NCI-H2107 treated with DMSO at 0.1 percent for 48 hours (cell line): Measurements from ENCODE around the gene THSD4.
"Not testable (repeated sequence)": the region's sequence is repeated elsewhere in the genome, so short reads cannot be mapped to it uniquely, and the experiment has no call there.

Experiments used
- DNase-seq: peaks from one replicate; lab custom pipeline; 2025; ENCODE audit not compliant: unreplicated experiment; lab: John Stamatoyannopoulos, UW

Gene THSD4

DNA sequence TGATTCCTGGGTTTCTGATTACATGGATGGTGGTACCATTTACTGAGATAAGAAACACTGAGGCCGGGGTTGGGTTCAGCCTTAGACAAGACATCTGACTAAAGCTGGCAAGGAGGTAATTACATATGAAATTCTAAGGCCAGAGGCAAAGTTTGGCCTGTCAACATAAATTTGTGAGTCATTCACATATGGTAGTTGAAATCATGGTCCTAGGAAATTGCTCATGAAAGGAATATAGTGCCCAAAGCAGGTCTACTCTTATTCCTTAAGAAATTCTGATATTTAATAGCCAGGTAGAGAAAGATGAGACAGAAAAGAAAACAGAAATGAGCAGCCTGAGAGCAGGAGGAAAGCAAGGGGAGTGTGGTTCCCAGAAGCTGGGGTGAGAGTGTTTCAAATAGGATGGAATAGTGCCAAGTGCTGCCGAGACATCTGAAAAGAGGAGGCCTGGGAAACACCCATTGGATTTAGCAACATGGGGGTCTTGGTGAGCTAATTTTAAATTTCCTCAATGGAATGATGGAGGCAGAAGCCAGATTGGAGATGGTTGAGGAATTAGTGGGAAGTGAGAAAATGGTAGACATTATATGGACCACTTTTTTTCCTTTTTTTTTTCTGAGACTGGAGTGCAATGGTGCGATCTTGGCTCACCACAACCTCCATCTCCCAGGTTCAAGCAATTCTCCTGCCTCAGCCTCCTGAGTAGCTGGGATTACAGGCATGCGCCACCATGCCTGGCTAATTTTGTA lies 610.1 kb downstream of the THSD4 start:
- DNase-seq: not testable (repeated sequence)

DNA sequence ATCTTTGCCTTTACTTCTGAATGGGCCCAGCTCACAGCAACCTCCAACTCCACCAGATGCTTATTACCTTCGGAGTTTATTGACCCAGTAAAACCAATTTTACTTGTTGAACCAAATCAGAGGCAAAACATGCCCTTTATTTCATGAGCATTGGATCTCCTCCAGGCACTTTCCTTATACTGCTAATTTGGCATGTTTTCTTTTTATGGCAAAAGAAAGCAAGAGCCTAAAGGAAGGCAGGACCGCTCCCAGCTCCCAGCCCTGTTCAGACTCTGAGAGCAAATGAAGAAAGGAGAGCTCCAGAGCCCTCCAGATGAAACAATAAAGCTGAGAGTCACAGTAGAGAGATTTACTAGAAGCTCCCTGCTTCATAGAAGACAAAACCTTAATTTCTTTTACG lies 613.6 kb downstream of the THSD4 start:
- no peak for DNase-seq

DNA sequence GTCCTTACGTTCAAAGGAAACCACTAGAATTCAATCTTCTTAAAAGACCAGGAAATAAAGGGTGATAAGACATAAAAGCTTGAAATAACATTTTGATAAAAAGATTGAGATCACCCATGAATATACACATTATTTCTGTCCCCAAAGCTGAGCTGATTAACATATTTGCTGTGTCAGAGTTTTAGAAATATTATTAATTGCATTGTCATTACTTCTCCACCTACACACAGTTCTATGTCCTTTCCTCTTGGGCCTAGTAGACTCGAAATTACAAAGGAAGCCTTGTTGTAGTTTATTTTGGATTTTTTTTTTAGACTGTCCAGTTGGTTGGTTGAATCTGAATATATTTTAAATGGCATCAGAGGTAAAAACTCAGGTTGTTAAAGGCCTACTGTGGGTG lies 614.0 kb downstream of the THSD4 start:
- no peak for DNase-seq

DNA sequence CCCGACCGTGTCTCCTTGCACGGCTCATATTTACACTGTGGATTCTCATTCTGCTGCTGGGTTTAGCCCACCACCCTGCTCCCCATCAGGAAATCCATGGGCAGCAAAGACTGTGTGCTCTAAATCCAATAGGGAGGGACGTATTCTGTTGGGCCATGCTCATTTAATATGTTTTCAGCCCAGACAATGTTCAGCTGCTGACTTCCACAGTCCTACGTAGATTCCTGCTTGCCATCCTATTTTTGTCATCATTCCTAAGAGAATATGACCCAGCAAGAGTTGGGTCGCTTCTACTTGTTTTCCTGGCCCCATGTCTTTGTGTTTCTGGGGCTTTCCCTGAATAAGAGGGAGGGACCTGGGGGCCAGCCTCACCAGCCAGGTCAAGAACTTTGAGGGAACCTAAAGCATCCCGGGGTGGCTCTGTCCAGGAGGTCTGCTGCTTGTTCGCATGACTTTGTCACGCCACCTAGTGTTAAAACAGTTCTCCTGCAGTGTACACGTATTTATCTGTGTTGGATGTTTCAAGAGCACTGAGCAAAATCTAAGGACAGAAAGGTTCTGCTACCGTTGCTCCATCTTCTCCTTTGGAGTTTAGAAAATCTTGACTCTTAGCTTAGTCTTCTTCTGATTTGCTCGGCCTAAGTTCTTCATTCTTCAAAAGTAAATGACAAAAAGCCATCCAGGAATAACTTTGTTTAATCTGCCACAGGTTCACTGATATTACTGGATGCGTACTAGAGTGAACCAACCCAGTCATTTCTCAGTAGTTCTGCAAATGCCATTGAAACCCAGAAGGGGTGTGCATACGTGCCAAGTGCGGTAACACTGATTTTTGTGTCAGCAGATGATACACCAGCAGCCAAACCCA lies 615.2 kb downstream of the THSD4 start:
- peak; percentile 9 for DNase-seq

DNA sequence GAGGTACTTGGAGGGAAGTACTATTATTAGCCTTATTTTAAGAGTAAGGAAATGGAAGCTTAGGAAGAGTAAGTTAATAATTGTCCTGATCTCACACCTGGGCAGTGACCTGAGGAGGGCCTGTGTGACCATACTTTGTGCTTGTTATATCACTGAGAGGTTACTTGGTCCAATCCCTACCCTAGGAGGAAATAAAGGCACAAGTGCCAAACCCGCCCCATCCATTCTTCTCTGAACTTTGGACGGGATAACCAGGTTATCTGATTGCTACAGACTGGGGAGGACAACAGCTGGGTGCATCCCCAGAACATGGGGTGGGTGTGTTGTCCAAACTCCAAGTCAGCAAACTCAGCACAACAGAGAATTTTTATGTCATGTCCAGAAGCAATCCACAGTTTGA lies 617.4 kb downstream of the THSD4 start:
- no peak for DNase-seq

DNA sequence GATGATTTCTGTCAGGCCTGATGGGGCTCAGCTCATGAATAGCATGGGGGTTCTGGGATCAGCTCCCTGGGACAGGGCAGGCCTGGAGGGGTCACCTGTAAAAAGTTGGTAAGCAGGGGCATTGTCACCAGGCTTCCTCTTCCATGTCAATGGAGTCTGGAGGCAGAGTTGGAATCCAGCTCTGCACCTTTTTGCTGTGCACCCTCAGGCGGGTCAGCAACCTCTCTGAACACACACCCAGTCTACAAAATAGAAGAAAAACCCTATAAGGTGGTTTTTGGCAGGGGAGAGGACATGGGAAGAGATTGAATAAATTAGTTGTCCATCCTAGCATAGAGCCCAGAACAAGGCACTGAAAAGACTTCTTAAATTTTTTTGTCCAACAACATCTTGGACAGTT lies 617.9 kb downstream of the THSD4 start:
- DNase-seq: no peak

DNA sequence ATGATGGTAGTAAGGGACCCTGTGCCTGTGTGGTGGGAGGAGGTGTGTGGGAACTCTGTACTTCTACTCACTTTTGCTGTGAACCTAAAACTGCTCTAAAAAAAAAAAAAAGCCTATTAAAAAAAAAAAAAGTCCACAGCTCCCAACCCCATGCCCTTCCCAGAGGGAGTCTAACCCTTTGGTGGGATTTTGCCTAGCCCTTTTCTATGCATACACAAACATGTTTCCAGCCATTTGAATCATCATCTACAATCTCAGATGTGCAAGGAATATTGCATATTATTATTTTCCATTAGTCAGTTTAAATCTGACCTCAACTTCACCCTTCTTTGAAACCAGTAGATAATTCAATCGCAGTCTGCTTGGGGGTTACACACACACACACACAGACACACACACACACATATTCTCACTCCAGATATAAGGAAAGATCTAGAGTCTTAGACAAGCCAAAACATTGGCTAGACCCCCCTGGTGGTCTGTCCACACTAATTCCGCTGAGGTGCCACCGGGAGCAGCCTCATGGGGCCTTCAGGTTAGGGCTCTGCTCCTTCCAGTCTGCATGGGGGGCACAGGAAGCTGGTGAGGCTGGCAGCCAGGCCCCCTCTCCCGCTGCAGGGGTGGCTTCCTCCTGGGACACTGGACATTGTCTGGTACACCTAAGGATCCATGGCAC lies 619.6 kb downstream of the THSD4 start:
- no peak for DNase-seq

DNA sequence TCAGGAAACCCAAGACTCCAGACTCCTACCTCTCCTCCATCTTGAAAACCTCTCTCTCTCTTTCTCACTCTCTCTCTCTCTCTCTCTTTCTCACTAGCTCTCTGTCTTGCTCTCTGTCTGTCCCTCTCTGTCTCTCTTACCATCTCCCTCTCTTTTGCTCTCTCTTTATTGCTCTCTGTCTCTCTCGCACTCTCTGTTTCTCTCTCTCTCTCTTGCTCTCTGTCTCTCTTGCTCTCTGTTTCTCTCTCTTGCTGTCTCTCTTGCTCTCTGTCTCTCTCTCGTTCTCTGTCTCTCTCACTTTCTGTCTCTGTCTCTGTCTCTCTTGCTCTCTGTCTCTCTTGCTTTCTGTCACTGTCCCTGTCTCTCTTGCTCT lies 620.1 kb downstream of the THSD4 start:
- no peak for DNase-seq

DNA sequence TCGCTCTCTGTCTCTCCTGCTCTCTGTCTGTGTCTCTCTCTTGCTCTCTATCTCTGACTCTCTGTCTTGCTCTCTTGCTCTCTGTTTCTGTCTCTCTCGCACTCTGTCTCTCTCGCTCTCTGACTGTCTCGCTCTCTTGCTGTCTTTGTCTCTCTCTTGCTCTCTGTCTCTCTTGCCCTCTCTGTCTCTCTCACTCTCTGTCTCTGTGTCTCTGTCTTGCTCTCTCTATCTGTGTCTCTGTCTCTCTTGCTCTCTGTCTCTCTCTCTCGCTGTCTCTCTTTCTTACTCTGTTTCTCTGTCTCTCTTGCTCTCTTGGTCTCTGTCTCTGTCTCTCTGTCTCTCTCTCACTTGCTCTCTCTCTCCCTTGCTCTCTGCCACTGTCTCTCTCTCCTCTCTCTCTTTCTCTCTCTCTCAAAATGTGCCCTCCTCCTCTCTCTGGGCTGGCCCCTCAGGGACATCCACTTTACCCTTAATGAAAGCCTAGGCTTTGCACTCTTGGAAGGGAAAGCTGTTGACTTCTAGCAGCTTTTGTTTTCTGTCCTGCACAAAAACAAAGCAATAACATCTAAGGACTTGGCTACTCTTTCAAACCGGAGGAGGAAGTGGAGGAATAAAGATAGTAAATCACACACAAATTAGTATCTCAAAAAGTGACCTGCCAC lies 621.1 kb downstream of the THSD4 start:
- DNase-seq: peak; percentile 9

DNA sequence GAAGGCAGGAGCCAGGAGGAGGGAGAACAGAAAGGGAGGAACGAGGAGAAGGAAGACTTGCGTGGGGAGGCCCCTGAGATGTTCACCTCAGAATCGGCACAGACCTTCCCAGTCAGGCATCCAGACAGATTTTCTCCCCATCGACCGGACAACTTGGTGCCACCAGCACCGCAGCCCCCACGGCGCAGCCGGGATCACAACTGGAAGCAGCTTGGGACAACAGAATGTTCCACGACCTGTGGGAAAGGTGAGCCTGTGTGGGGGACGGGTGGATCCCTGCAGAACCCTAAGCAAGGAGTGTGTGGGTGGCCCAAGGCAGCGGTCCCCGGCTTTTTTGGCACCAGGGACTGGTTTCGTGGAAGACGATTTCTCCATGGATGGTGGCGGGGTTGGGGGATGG lies 622.5 kb downstream of the THSD4 start:
- no peak for DNase-seq

DNA sequence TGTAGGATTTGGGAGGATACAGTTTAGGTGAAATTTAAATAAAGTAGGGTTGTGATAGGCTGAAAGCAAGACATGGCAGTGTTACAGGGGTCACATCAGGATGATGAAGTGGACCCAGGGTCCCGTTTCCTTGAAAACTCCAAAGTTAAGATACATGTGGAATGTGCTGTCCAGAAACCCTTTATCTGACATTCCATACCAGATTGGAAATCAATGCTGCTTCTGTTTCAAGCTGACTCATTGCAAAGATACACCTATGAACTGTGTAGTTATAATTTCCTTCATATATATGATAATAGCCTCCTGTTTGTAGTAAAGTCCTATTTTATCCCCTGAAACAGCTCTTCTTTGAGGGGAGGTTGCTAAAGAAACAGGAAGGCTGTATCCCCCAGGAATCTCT lies 624.1 kb downstream of the THSD4 start:
- no peak for DNase-seq

DNA sequence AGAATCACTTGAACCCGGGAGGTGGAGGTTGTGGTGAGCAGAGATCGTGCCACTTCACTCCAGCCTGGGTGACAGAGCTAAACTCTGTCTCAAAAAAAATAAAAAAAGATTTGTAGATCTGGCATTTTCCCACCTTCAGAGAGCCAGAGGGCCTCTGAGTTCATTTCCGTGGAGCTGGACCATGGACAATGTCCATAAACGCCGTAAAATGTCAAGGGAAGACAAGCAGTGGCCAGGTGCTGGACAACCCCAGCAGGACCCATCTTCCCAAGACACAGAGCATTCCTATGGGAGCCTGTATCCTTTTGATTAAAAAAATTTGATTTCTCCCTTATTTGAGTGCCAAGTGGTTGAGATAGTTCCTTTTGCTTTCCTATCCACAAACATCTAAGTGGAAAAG lies 627.7 kb downstream of the THSD4 start:
- DNase-seq: no peak

DNA sequence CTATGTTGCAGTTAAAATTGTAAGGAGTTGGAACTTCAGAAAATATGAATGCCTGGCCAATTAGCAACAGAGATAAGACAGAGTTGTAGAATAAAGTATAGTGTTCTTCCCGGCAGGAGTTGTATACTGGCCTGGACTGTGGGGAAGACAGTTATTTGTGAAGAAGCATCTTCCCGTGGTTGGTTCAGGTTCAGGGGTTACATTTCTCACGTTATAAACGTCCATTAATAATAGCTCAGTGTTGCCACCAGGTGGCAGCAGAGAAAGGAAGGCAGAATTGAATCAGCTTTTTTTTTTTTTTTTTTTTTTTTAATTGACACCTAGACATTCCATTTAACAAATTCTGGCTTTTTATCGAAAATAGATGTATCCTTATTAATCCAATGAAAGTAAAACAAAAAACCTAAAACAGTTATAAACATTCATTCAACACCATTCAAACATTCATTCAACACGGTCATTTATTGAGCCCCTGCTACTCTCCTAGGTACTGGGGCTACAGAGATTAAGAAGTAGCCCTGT lies 628.7 kb downstream of the THSD4 start:
- peak; percentile 1 for DNase-seq

DNA sequence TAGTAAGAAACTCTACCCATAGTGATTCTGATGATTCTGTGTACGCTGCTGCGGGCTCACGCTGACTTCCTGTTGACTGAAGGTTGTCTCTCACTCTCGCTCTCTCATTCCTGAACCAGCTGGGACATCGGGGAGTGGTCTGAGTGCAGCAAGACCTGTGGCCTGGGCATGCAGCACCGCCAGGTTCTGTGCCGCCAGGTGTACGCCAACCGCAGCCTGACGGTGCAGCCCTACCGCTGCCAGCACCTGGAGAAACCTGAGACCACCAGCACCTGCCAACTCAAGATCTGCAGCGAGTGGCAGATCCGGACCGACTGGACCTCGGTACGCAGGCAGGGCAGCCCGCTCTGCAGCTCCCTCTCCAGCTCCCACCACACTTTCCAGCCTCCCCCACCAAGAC lies 631.4 kb downstream of the THSD4 start:
- DNase-seq: peak; percentile 86

DNA sequence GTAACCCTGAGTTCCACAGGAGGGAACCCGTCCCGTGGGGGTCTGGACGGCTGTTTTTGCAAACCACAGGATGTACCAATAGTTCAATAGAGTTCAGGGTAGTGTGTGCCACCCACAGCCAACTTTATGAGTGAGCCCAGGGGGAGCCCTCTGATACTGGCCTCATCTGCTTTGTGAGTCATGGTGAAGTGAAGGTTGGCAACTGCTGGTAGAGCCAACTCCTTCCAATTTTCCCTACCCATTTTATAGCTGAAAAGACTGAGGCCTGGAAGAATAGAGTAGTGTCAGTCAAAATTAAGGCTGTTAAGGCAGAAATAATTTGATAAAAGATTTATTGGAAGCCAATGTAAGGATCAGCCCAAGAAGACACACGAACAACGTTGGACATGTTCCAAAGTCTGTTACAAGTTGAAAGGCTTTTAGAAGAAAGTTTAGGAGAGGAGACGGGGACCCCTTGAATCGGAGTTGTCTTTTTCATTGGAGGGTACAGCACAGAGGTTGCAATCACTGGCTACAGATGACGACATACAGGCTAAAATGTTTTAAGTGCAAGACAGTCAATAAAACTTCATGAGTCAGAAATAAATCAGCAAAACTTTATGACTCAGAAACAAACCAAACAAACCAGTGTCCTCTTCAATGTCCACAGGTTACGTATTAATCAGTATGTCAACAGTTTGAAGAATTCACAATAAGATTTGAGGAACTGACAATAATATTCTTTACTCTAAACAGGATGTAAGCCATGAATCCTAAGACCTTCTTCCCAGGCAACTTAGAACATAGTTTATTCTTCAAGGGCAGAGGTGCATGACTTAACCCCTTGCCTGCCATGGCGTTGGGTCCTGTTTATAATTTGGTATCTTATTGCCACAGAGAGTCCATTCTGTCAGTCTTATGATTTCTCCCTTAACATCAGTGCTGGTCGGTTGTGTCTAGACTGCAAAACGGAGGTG lies 632.1 kb downstream of the THSD4 start:
- peak; percentile 6 for DNase-seq

DNA sequence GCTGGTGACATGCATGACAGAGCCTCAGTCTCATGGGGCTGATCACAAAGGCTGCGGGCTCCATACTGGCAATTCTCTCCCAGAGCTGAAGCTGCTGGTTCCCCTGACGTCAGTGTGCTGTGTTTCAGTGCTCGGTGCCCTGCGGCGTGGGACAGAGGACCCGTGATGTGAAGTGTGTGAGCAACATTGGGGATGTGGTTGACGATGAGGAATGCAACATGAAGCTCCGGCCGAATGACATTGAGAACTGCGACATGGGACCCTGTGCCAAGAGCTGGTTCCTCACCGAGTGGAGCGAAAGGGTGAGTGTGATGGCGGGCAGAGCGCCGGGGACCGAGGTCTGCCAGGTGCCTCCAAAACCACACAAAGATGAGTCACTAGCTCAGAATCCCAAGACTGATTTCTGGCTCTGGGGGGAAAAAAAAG lies 633.0 kb downstream of the THSD4 start:
- DNase-seq: peak; percentile 58

DNA sequence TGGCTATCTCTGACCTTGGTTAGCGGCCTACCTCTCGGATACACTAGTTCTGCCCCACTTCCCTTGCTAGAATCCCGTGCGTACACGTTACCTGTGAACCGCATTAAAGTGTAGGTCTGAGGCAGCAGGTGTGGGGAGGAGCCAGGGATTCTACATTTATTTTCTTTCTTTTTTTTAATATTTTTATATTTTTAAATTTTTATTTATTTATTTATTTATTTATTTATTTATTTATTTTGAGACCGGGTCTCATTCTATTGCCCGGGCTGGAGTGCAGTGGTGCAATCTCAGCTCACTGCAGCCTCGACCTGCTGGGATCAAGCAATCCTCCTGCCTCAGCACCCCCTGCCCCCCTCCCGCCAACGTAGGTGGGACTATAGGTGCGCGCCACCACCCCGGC lies 634.2 kb downstream of the THSD4 start:
- DNase-seq: no peak

DNA sequence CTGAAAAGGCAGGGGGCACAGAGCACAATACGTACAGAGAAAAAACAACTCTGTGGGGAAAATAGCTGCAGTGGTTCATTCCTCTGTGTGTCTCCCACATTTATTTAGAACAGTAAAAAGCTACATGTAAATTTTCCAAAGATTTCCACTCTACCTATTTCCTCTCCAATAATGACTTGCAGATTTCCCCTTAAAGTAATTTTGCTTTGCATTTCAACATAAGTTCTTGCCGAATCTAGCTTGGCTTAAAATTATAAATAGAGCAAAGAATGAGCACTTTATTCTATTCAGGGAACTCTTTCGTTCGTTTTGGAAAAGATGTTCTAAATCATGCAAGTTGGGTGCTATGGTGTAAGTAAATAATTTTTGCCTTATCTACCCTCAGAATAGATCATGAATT lies 636.9 kb downstream of the THSD4 start:
- no peak for DNase-seq

DNA sequence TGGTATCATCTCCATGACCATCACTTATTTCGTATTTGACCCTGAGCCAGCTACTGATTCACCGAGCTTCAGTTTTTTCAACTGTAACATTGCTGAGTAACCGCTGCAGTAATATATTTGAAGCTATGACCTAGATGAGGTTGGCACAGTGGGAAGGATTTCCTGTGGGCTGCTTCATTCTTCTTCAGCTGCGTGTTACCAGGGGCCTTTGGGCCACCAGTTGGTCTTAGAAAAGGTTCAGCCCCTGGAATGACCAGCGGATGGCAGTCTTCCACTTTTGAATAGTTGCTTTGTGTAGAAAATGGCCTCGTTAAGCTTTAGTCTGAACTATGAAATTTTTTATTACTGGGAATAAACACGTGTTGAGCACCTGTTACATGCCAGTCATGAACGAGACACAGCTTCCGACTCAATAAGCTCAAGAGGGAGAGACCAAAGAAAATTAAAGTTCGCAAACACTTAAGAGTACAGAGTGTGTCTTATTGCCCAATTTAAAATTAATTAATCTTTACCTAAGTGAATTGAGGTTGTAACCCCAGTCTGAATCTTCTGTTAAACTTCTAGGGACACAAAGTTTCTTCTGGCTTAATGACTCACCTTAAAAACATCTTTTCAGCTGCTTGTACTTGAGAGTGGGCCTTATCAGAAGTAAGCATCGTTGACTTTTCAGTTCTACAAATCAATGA lies 637.5 kb downstream of the THSD4 start:
- DNase-seq: peak; percentile 13
